ENCODE measurements around the gene CORO1C. TPM values are rescaled to one million over a fixed set of nuclear protein-coding genes. Genes with fewer than 3 reads are reported as not detected.

The CORO1C gene
- polyA plus RNA-seq, 2 of the 4 experiments (the other 2 are of a cell fraction), result 166 to 245 TPM

- CTCF ChIA-PET, result no interaction called here
- POLR2A ChIA-PET, result no interaction called here
These were observed 19.2 kb upstream of the CORO1C start for GRCh38 chr12:108750526-108750925.

GRCh38 chr12:108747563-108747962 is 16.2 kb upstream of the CORO1C start:
- Histone ChIP-seq H3K9me3 (0 out of 3 replicates have a peak, but pooled peaks cover 6% of the 10 kb centered on the region), H3K27ac (no peak overlapping the region), H3K4me2 (no peak overlapping the region), H3K4me3 (no peak overlapping the region), H3K4me1 (peaks cover 5% of the 10 kb centered on the region; the same call in 1 of the 3 replicates)
- TF ChIP-seq FOXS1 (CRISPR knock-in tag; IDR thresholded peaks at IDR 0.05) (no peak), RARB (CRISPR knock-in tag; IDR thresholded peaks at IDR 0.05) (no peak), USF2 (IDR thresholded peaks at IDR 0.05) (no peak), ATOH8 (CRISPR knock-in tag; IDR thresholded peaks at IDR 0.05; ENCODE audit: low read depth) (no peak), PHF8 (IDR thresholded peaks at IDR 0.05; ENCODE audit: borderline replicate concordance, low read depth) (no peak), MYC (IDR thresholded peaks at IDR 0.05; ENCODE audit: borderline replicate concordance, low read length) (no peak), MAX (IDR thresholded peaks at IDR 0.05) (no peak), ELK1 (IDR thresholded peaks at IDR 0.05; ENCODE audit: low read depth, low read length) (no peak), SMC3 (IDR thresholded peaks at IDR 0.05) (no peak), RAD21 (conservative IDR thresholded peaks at IDR 0.05 in 1 of 2, IDR thresholded peaks at IDR 0.05 in 1 of 2) (no peak), FOSL2 (IDR thresholded peaks at IDR 0.05) (no peak), FOSL2 (CRISPR knock-in tag; IDR thresholded peaks at IDR 0.05) (no peak), RCOR1 (IDR thresholded peaks at IDR 0.05; ENCODE audit: low read depth, low read length) (no peak), ZSCAN20 (CRISPR knock-in tag; IDR thresholded peaks at IDR 0.05) (no peak), EP300 (IDR thresholded peaks at IDR 0.05) (no peak), MAFK (IDR thresholded peaks at IDR 0.05; ENCODE audit: partially characterized antibody) (no peak), POLR2A (IDR thresholded peaks at IDR 0.05; ENCODE audit: low read length) (no peak), ZC3H11A (IDR thresholded peaks at IDR 0.05) (no peak), SREBF2 (IDR thresholded peaks at IDR 0.05) (no peak)
- ChIA-PET CTCF (interaction anchor here (1.2 kb wide), 1 partner anchor 12 kb away, joined by 3 read pairs; no protein-coding TSS in a partner anchor), POLR2A (no interaction called here)
- WGBS (ENCODE audit: missing lambda C conversion rate), result 77% methylated on average over 3 of the region's 3 CpGs
- FAIRE-seq (no peak), DNase-seq (ENCODE audit: low read depth in 1 of 2, low spot score in 1 of 2) (no peak), ATAC-seq (no peak)

More at GRCh38 chr12:108750526-108750925, 19.2 kb upstream of the CORO1C start:
- Histone ChIP-seq H3K27ac (no peak overlapping the region), H3K9me3 (0 out of 3 replicates have a peak, but pooled peaks cover 6% of the 10 kb centered on the region), H3K4me3 (no peak overlapping the region), H3K4me2 (no peak overlapping the region), H3K4me1 (peaks cover 5% of the 10 kb centered on the region; the same call in 1 of the 3 replicates)
- FAIRE-seq, result no peak
- WGBS (ENCODE audit: missing lambda C conversion rate), result 65% methylated on average over 4 of the region's 4 CpGs
- ATAC-seq, result no peak
- no peak for DNase-seq (ENCODE audit: low read depth in 1 of 2, low spot score in 1 of 2)
- TF ChIP-seq HDAC2 (IDR thresholded peaks at IDR 0.05) (no peak), HEYL (CRISPR knock-in tag; IDR thresholded peaks at IDR 0.05) (no peak), RARB (CRISPR knock-in tag; IDR thresholded peaks at IDR 0.05) (no peak), JUN (IDR thresholded peaks at IDR 0.05) (no peak), CTCF (IDR thresholded peaks at IDR 0.05) (no peak), RCOR1 (IDR thresholded peaks at IDR 0.05; ENCODE audit: low read depth, low read length) (no peak), BHLHE40 (IDR thresholded peaks at IDR 0.05; ENCODE audit: low read depth, low read length) (no peak), PHF8 (IDR thresholded peaks at IDR 0.05; ENCODE audit: borderline replicate concordance, low read depth) (no peak), CEBPB (IDR thresholded peaks at IDR 0.05) (no peak), EHMT2 (IDR thresholded peaks at IDR 0.05; ENCODE audit: low read depth) (no peak), HES2 (IDR thresholded peaks at IDR 0.05) (no peak), RFX5 (IDR thresholded peaks at IDR 0.05) (no peak), KDM5A (IDR thresholded peaks at IDR 0.05) (no peak), USF2 (IDR thresholded peaks at IDR 0.05) (no peak)
